Measurements from ENCODE around the gene RBM45. TPM values are rescaled to one million over a fixed set of nuclear protein-coding genes. Genes with fewer than 3 reads are reported as not detected.

RBM45 gene
- total and polyA plus RNA-seq, 11 donors, result 3.8 to 11.2 (median 6.8) TPM

- no peak for ATAC-seq
- Histone ChIP-seq H3K4me1 (peaks cover 0 to 11% (median 0%) of the 10 kb centered on the region in 12 donors), H3K36me3 (no peaks in the 10 kb centered on the region), H3K27ac (no peak overlapping the region), H3K27me3 (peaks cover 0 to 32% (median 0%) of the 10 kb centered on the region in 9 donors), H3K9me3 (no peaks in the 10 kb centered on the region), H3K4me3 (no peak overlapping the region)
- TF ChIP-seq POLR2A (IDR thresholded peaks at IDR 0.05) (no peak), CTCF (IDR thresholded peaks at IDR 0.05) (no peak)
- no peak for DNase-seq
- intact Hi-C loops (cut with DNase I), result no loop called here
- WGBS, 4 donors, result 86 to 96% (median 90%) methylated on average over 1 of the region's 1 CpG
Observed at GRCh38 chr2:178068823-178069454, 43.3 kb upstream of the RBM45 start.

DNA sequence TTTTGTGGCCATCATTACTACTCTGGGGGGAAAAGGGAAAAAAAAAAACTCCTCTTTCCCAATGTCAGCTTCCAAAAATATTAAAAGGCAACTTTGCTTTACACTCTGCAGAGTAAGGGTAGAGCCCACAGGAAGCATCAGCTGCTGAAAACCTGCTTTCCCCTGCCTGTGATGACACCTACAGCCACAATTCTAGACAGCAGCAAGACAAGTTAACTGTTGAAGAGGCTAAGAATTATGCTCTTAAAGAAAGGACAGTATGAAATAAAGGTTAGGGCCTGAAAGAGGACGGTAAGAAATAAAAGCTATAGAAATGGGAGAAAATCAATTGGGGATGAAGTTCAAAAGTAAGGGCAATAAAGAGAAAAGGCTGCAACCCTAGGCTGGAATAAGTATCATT lies 42.7 kb upstream of the RBM45 start:
- Histone ChIP-seq H3K27ac (no peak overlapping the region), H3K4me3 (no peak overlapping the region), H3K4me1 (peaks cover 0 to 11% (median 0%) of the 10 kb centered on the region in 12 donors), H3K27me3 (peaks cover 0 to 36% (median 0%) of the 10 kb centered on the region in 9 donors), H3K9me3 (no peaks in the 10 kb centered on the region), H3K36me3 (no peaks in the 10 kb centered on the region)
- TF ChIP-seq POLR2A (IDR thresholded peaks at IDR 0.05) (no peak), CTCF (IDR thresholded peaks at IDR 0.05) (no peak)
- intact Hi-C loops (cut with DNase I), result no loop called here
- WGBS, 4 donors, result 48 to 65% (median 64%) methylated on average over 1 of the region's 1 CpG
- DNase-seq, result no peak
- ATAC-seq, result no peak

DNA sequence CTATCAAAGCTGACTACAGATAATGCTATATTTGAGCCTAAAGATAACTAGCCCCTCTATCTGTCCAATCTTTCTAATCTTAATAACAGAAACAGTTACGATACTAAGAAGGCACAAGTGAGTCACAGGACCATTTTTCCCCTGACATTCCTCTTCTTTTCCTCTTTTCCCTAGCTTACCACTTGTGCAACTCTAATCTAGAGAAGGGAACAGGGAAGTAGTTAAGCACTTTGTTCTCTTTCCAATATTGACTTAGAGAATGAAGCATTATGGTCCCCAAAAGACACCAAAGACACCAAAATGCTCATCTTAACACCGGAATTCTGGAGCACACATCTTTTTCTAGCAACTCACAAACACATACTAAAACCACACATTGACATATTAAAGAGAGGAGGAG lies 41.4 kb upstream of the RBM45 start:
- no peak for ATAC-seq
- TF ChIP-seq POLR2A (IDR thresholded peaks at IDR 0.05), result no peak
- TF ChIP-seq CTCF (IDR thresholded peaks at IDR 0.05), result no peak
- Histone ChIP-seq H3K27ac (no peak overlapping the region), H3K4me1 (peaks cover 0 to 11% (median 0%) of the 10 kb centered on the region in 12 donors), H3K27me3 (peaks cover 0 to 42% (median 0%) of the 10 kb centered on the region in 9 donors), H3K36me3 (no peaks in the 10 kb centered on the region), H3K4me3 (no peak overlapping the region), H3K9me3 (no peaks in the 10 kb centered on the region)
- DNase-seq, result no peak
- WGBS, 4 donors, result 53 to 65% (median 61%) methylated on average over 2 of the region's 2 CpGs
- intact Hi-C loops (cut with DNase I), result loop anchor here in 1 of 10 donors (5.0 kb wide), 1 partner anchor 274 kb away; no protein-coding TSS in a partner anchor

DNA sequence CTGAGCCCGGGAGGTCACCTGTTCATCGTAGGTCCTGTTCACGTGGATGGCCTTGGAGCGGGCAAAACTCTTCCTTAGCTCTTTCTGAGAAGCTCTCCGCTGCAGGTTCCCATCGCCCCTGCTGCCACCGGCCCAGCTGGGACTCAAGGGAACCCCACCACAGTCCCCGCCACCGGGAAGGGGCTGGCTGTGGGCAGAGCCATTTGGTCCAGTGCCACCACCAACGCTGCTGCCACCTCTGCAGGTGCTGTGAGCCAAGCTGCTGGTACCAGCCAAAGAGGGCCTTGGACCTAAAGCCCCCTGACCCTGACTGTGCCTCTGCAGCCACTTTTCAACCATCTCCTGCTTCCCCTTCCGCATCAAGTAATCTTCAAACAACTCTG lies 40.2 kb upstream of the RBM45 start:
- Histone ChIP-seq H3K27ac (no peak overlapping the region), H3K27me3 (peaks cover 0 to 42% (median 0%) of the 10 kb centered on the region in 9 donors), H3K9me3 (no peaks in the 10 kb centered on the region), H3K4me1 (peaks cover 0 to 11% (median 0%) of the 10 kb centered on the region in 12 donors), H3K4me3 (peak overlapping the region in 9 of 12 donors; percentile 32 to 58 (median 52)), H3K36me3 (no peaks in the 10 kb centered on the region)
- intact Hi-C loops (cut with DNase I), result loop anchor here in 1 of 10 donors (5.0 kb wide), 1 partner anchor 275 kb away; no protein-coding TSS in a partner anchor
- DNase-seq (no peak), ATAC-seq (peak in 1 of 4 donors; percentile 4)
- WGBS, 4 donors, result 84 to 96% (median 90%) methylated on average over 4 to 11 of the region's 11 CpGs
- TF ChIP-seq CTCF (IDR thresholded peaks at IDR 0.05), result no peak
- no peak for TF ChIP-seq POLR2A (IDR thresholded peaks at IDR 0.05)

Measured in heart left ventricle (tissue), 16 donors.